Suprapubic skin (tissue), 4 donors: ENCODE data around the gene ERBB4. TPM values are rescaled to one million over a fixed set of nuclear protein-coding genes. Genes with fewer than 3 reads are reported as not detected.

ENCODE experiments used
- DNase-seq, 2 donors: peaks; one replicate each; pipeline ENCODE4 v3.0.0-alpha.2; 2019; ENCODE audit warnings: low spot score in 2 of 2
- H3K27ac ChIP-seq: fragments of 200-600 bp; sonication (generic); one replicate; pipeline ENCODE4 v1.5.1; 2019
- H3K27me3 ChIP-seq: fragments of 200-600 bp; sonication (generic); one replicate; pipeline ENCODE4 v1.5.1; 2019
- H3K36me3 ChIP-seq: fragments of 200-600 bp; sonication (generic); one replicate; pipeline ENCODE4 v1.5.1; 2019
- H3K4me1 ChIP-seq: fragments of 200-600 bp; sonication (generic); one replicate; pipeline ENCODE4 v1.5.1; 2019
- H3K4me3 ChIP-seq: fragments of 200-600 bp; sonication (generic); one replicate; pipeline ENCODE4 v1.5.1; 2019; ENCODE audit warnings: mild to moderate bottlenecking
- H3K9me3 ChIP-seq: fragments of 200-600 bp; sonication (generic); one replicate; pipeline ENCODE4 v1.5.1; 2019
- EP300 ChIP-seq: sonication (generic); formaldehyde crosslinking; IDR thresholded peaks from one replicate; pipeline ENCODE4 v1.6.1; 2017; ENCODE audit warnings: antibody characterized with exemption
- POLR2A ChIP-seq, 2 donors: fragments of 450-650 bp; IDR thresholded peaks; one replicate each; pipeline ENCODE4 v1.6.1; 2017; ENCODE audit warnings: antibody characterized with exemption in 2 of 2, mild to moderate bottlenecking in 2 of 2, moderate library complexity in 2 of 2
- POLR2AphosphoS5 ChIP-seq, 3 donors: sonication (generic); formaldehyde crosslinking; IDR thresholded peaks; one replicate each; pipeline ENCODE4 v1.6.1; 2017; ENCODE audit warnings: antibody characterized with exemption in 3 of 3
- WGBS: methylation state at CpG from one replicate; pipeline ENCODE4 v1.1.5; 2018; 5-methylcytosine and 5-hydroxymethylcytosine counted together
- total RNA-seq, 4 donors: library from RNA; depleted of rRNA; stranded (reverse); fragments of >200 nt; gene quantifications; one replicate each; pipeline ENCODE4 v1.1.0, GENCODE V29; 2016
- TF ChIP-seq, protein P1 (sequence below), 2 donors: fragments of 200-600 bp in 1 of 2; fragments of 450-650 bp in 1 of 2; sonication (generic) in 1 of 2; IDR thresholded peaks; one replicate each; pipeline ENCODE4 v1.5.1; 2016 to 2019; ENCODE audit warnings: antibody characterized with exemption in 2 of 2, mild to moderate bottlenecking in 1 of 2, moderate library complexity in 1 of 2

ERBB4 gene
- total RNA-seq, 4 donors from 2014 or later = 0.95 to 6.4 (median 1.5) TPM

DNA sequence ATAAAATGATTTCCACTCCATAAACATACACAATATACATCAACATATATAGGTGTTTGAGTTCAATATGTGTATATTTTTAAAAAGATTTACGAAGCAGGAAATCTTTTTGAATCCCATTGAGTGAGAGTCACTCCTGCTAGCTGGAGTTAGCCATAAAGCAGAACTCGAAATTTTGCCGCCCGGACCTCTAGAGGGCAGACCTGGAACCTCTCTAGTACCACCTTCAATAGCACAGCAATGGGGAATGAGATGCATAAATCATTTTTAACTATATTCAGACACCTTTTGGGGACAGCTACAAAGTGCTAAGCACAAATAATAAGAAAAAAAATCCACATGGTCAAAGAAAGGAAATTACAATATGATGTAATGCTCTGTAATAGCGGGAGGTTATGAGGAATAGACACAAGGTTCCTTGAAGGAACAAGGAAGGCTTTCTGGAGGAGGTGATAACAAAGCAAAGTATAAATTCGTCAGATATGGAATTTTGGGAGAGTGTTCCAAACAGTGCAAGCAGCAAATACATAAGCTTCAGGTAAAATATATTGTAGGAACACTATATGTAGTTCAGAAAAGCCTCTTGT is 533.4 kb downstream of the ERBB4 start:
- Histone ChIP-seq H3K4me3 (no peak overlapping the region), H3K9me3 (no peaks in the 10 kb centered on the region), H3K36me3 (no peaks in the 10 kb centered on the region), H3K27me3 (no peaks in the 10 kb centered on the region), H3K27ac (no peak overlapping the region), H3K4me1 (no peaks in the 10 kb centered on the region)
- 35% methylated on average over 6 of the region's 6 CpGs for WGBS
- TF ChIP-seq, protein P1, sequence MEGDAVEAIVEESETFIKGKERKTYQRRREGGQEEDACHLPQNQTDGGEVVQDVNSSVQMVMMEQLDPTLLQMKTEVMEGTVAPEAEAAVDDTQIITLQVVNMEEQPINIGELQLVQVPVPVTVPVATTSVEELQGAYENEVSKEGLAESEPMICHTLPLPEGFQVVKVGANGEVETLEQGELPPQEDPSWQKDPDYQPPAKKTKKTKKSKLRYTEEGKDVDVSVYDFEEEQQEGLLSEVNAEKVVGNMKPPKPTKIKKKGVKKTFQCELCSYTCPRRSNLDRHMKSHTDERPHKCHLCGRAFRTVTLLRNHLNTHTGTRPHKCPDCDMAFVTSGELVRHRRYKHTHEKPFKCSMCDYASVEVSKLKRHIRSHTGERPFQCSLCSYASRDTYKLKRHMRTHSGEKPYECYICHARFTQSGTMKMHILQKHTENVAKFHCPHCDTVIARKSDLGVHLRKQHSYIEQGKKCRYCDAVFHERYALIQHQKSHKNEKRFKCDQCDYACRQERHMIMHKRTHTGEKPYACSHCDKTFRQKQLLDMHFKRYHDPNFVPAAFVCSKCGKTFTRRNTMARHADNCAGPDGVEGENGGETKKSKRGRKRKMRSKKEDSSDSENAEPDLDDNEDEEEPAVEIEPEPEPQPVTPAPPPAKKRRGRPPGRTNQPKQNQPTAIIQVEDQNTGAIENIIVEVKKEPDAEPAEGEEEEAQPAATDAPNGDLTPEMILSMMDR (IDR thresholded peaks at IDR 0.05) = no peak
- no peak for TF ChIP-seq POLR2A (IDR thresholded peaks at IDR 0.05)
- no peak for TF ChIP-seq POLR2AphosphoS5 (IDR thresholded peaks at IDR 0.05)
- no peak for TF ChIP-seq EP300
- no peak for DNase-seq

DNA sequence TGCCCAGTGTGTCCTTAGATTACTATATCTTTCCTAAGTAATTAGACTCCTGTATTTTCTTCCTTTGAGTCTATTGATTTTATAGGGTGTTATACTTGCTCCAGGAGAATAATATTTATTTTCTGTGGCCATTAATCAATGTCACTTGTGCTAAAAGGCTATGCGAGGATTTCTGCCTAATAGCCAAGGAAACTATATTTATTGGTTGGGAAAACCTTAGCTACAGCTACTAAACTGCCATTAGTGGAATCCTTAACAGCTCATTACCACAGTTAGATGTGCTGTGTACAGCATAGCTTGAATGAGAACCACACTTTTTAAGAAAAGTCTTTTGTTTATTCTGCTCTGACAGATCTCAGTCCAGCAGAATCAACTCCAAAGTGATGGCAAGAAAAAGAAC is 537.3 kb downstream of the ERBB4 start:
- DNase-seq = no peak
- no peaks in the 10 kb centered on the region for H3K9me3 ChIP-seq
- H3K4me1 ChIP-seq = no peaks in the 10 kb centered on the region
- H3K36me3 ChIP-seq = no peaks in the 10 kb centered on the region
- TF ChIP-seq EP300 (no peak), POLR2A (IDR thresholded peaks at IDR 0.05) (no peak), POLR2AphosphoS5 (IDR thresholded peaks at IDR 0.05) (no peak)
- TF ChIP-seq, protein P1 (IDR thresholded peaks at IDR 0.05) = no peak
- no peak overlapping the region for H3K4me3 ChIP-seq
- WGBS = 25% methylated on average over 1 of the region's 1 CpG
- no peak overlapping the region for H3K27ac ChIP-seq
- H3K27me3 ChIP-seq = no peaks in the 10 kb centered on the region

DNA sequence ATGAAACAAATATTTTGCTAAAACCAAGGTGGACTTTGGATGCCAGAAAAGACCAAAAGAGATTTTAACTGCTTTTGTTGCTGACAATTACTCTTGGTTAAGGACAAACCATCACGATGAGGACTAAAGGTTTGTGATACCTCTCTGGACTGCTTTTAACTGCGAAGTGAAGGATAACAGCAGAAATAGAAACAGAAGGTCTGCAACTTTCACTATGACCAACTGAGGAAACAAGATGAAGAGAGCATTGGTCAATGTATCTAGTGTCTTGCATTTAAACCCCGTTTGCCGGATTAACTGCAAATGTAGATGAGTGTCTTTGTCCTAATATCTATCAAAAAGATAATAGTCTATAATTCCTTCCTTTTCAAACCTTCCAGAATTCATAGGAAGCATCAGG is 541.7 kb downstream of the ERBB4 start:
- Histone ChIP-seq H3K36me3 (no peaks in the 10 kb centered on the region), H3K27me3 (no peaks in the 10 kb centered on the region), H3K4me1 (no peaks in the 10 kb centered on the region), H3K9me3 (no peaks in the 10 kb centered on the region), H3K4me3 (no peak overlapping the region), H3K27ac (no peak overlapping the region)
- 89% methylated on average over 4 of the region's 4 CpGs for WGBS
- DNase-seq = no peak
- TF ChIP-seq, protein P1 (IDR thresholded peaks at IDR 0.05) = no peak
- TF ChIP-seq POLR2AphosphoS5 (IDR thresholded peaks at IDR 0.05) = no peak
- no peak for TF ChIP-seq EP300
- TF ChIP-seq POLR2A (IDR thresholded peaks at IDR 0.05) = no peak

DNA sequence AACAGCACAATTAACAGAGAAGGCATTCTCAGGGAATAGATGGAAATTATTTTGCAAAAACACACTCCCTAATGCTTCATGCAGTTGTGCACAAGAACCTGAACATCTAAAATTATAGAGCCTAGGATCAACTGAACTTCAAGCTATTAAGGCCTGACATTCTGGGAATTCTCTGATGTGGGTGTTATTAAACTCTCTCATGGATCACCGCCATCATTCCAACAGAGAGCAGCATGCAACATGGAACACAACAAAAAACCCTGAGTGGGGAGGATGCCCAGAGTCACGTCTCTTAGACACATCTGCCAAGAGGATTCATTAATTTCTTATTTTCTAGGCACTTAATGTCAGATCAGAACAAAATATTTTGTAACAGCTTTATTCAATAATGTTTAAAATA is 543.8 kb downstream of the ERBB4 start:
- H3K4me3 ChIP-seq = no peak overlapping the region
- TF ChIP-seq EP300 = no peak
- no peak for TF ChIP-seq POLR2A (IDR thresholded peaks at IDR 0.05)
- no peaks in the 10 kb centered on the region for H3K4me1 ChIP-seq
- no peaks in the 10 kb centered on the region for H3K36me3 ChIP-seq
- no peaks in the 10 kb centered on the region for H3K27me3 ChIP-seq
- H3K27ac ChIP-seq = no peak overlapping the region
- DNase-seq = no peak
- no peaks in the 10 kb centered on the region for H3K9me3 ChIP-seq
- 62% methylated on average over 2 of the region's 2 CpGs for WGBS

DNA sequence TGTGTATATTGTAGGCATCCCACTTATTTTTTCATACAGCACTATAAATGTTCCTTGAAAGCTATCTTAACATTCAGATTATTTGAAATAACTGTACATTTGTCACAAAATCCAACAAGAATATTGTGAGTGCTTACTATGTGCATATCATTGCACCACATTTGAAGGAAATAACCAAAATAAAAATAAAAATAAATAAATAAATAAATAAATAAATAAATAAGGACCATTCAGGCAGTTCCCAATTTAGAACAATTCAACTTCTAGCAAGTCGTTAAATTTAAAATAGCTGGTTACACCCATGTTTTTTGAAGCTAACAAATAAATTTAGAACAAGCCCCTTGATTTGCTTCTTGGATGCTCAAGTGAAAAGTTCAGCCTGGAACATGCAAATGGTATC is 548.3 kb downstream of the ERBB4 start:
- no peak overlapping the region for H3K4me3 ChIP-seq
- TF ChIP-seq POLR2AphosphoS5 (IDR thresholded peaks at IDR 0.05) = no peak
- no peak for TF ChIP-seq EP300
- TF ChIP-seq POLR2A (IDR thresholded peaks at IDR 0.05) = no peak
- TF ChIP-seq, protein P1 (IDR thresholded peaks at IDR 0.05) = no peak
- 81% methylated on average over 1 of the region's 1 CpG for WGBS
- H3K9me3 ChIP-seq = no peaks in the 10 kb centered on the region
- no peaks in the 10 kb centered on the region for H3K4me1 ChIP-seq
- H3K36me3 ChIP-seq = no peaks in the 10 kb centered on the region
- no peak overlapping the region for H3K27ac ChIP-seq
- H3K27me3 ChIP-seq = no peaks in the 10 kb centered on the region
- no peak for DNase-seq

DNA sequence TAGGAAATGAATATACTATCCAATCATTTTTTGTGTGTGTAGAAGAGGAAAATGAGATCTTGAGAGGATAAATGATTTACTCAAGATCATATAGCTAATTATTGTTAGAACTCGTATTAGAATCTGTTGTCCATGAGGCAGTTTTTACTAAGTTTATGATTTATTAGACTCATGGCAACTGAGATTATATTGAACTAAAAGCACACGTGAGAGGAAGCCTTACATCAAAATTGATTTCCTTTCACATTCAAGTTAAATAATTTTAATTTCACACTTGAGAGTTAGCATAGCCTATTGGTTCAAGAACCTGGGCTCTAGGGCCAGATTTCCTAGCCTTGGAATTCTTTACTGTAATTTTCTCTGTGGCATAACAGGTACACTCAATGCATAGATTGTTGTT is 552.3 kb downstream of the ERBB4 start:
- TF ChIP-seq, protein P1 (IDR thresholded peaks at IDR 0.05) = no peak
- no peak for TF ChIP-seq POLR2AphosphoS5 (IDR thresholded peaks at IDR 0.05)
- no peak for TF ChIP-seq EP300
- TF ChIP-seq POLR2A (IDR thresholded peaks at IDR 0.05) = no peak

More for the DNA sequence above, 552.3 kb downstream of the ERBB4 start:
- no peaks in the 10 kb centered on the region for H3K4me1 ChIP-seq
- H3K27me3 ChIP-seq = no peaks in the 10 kb centered on the region
- no peak overlapping the region for H3K27ac ChIP-seq
- WGBS = 40% methylated on average over 2 of the region's 2 CpGs
- H3K9me3 ChIP-seq = no peaks in the 10 kb centered on the region
- DNase-seq = no peak
- H3K36me3 ChIP-seq = no peaks in the 10 kb centered on the region
- no peak overlapping the region for H3K4me3 ChIP-seq
